ENCODE results near the gene NR3C2.

DNA sequence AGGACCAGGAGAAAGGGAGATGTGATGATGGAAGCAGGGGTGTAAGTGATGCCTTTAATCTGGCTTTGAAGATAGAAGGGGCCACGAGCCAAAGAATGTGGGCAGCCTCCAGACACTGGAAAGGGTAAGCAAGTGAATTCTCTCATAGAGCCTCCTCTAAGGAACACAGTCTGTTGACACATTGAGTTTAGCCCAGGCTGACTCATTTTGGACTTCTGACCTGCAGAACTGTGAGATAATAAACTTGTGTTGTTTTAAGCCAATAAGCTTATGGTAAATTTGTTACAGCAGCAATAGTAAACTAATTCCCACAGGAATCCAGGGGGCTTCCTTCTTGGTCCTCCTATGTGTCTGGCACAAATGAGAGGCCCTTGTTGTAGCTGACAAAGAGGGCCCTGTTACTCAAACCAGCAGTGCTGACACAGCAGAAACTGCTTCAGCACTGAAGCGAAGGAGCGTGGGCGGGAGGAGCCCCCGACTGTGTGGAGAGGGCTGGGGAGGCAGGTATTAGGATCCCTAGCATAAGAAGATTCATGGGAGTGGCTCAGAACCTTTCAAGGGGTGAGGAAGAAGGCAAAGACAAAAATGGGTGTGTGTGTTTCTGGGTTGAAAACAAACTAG lies 268.7 kb downstream of the NR3C2 start:
- TF ChIP-seq POLR2A (IDR thresholded peaks at IDR 0.05) (no peak), CTCF (IDR thresholded peaks at IDR 0.05) (no peak)
